ENCODE data around the gene WDR20.

DNA sequence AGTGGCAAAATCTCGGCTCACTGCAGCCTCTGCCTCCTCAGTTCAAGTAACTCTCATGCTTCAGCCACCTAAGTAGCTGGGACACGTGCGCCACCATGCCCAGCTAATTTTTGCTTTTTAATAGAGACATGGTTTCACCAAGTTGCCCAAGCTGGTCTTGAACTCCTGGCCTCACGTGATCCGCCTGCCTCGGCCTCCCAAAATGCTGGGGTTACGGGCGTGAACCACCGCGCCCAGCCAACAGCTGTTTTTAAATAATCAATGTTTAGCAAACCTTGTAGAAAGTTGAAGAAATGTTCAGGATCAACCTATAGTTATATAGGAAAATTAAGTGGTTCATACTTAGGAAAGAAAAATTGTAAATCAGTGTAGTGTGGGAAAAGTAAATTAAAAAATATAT, 46.9 kb upstream of the WDR20 start:
- TF ChIP-seq, protein P1, sequence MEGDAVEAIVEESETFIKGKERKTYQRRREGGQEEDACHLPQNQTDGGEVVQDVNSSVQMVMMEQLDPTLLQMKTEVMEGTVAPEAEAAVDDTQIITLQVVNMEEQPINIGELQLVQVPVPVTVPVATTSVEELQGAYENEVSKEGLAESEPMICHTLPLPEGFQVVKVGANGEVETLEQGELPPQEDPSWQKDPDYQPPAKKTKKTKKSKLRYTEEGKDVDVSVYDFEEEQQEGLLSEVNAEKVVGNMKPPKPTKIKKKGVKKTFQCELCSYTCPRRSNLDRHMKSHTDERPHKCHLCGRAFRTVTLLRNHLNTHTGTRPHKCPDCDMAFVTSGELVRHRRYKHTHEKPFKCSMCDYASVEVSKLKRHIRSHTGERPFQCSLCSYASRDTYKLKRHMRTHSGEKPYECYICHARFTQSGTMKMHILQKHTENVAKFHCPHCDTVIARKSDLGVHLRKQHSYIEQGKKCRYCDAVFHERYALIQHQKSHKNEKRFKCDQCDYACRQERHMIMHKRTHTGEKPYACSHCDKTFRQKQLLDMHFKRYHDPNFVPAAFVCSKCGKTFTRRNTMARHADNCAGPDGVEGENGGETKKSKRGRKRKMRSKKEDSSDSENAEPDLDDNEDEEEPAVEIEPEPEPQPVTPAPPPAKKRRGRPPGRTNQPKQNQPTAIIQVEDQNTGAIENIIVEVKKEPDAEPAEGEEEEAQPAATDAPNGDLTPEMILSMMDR (IDR thresholded peaks at IDR 0.05) = no peak
- no peak for TF ChIP-seq EZH2 (IDR thresholded peaks at IDR 0.05; ENCODE audit: borderline replicate concordance, insufficient read depth, low read depth, low read length, poor library complexity, severe bottlenecking)
